ENCODE results near the gene EEIG1.
"Not testable (repeated sequence)": the region's sequence is repeated elsewhere in the genome, so short reads cannot be mapped to it uniquely, and the experiment has no call there.

The EEIG1 gene

DNA sequence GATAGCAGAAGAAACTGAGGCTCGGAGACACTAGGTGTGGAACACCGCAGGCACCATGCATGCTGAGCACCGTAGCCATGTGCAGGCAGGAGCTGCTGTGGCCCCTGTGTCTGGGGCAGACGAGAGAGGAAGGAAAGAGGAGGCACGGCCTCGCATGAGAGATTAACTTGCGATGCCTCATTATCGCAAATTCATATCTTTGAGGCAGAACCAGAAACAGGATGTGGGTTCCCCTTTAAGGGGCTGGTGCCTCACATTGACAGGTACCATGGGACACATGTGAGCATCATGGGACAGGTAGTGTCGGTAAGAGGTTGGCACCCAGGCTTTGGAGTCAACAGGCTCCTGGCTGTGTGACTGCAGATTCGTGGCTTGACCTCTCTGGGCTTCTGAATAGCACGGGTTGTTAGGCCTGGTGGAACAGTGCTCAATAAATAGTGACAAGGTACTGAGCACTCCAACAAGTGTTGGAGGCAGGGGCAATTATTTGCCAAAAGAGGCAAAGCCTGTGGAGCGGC lies 45.5 kb upstream of the EEIG1 start:
- H3K4me2 ChIP-seq (ENCODE audit: low read length) = peak overlapping the region; percentile 68
- no peaks in the 10 kb centered on the region for H3K27me3 ChIP-seq (ENCODE audit: low read depth, low read length)
- TF ChIP-seq, protein P1, sequence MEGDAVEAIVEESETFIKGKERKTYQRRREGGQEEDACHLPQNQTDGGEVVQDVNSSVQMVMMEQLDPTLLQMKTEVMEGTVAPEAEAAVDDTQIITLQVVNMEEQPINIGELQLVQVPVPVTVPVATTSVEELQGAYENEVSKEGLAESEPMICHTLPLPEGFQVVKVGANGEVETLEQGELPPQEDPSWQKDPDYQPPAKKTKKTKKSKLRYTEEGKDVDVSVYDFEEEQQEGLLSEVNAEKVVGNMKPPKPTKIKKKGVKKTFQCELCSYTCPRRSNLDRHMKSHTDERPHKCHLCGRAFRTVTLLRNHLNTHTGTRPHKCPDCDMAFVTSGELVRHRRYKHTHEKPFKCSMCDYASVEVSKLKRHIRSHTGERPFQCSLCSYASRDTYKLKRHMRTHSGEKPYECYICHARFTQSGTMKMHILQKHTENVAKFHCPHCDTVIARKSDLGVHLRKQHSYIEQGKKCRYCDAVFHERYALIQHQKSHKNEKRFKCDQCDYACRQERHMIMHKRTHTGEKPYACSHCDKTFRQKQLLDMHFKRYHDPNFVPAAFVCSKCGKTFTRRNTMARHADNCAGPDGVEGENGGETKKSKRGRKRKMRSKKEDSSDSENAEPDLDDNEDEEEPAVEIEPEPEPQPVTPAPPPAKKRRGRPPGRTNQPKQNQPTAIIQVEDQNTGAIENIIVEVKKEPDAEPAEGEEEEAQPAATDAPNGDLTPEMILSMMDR (IDR thresholded peaks at IDR 0.05; ENCODE audit: low read depth, low read length) = no peak
- TF ChIP-seq EZH2phosphoT487 (IDR thresholded peaks at IDR 0.05; ENCODE audit: low read depth) = no peak
- no peaks in the 10 kb centered on the region for H3K9me3 ChIP-seq (ENCODE audit: insufficient read depth, low read length)
- peak overlapping the region; percentile 19; the same call in 1 of the 2 replicates for H3K9ac ChIP-seq (ENCODE audit: low read length)
- H3K36me3 ChIP-seq (replicated peaks; ENCODE audit: low read depth, low read length) = no peaks in the 10 kb centered on the region
- peaks cover 38% of the 10 kb centered on the region for H3K4me1 ChIP-seq (ENCODE audit: low read length)
- peak overlapping the region; percentile 58; the same call in 1 of the 2 replicates for H2AFZ ChIP-seq (ENCODE audit: low read depth, low read length)
- H3K79me2 ChIP-seq (ENCODE audit: low read length) = no peaks in the 10 kb centered on the region
- H3K4me3 ChIP-seq (ENCODE audit: low read length) = peak overlapping the region; percentile 54
- H3K27ac ChIP-seq (ENCODE audit: low read length) = peak overlapping the region; percentile 27
- no peaks in the 10 kb centered on the region for H4K20me1 ChIP-seq (ENCODE audit: insufficient read depth, low read length)

DNA sequence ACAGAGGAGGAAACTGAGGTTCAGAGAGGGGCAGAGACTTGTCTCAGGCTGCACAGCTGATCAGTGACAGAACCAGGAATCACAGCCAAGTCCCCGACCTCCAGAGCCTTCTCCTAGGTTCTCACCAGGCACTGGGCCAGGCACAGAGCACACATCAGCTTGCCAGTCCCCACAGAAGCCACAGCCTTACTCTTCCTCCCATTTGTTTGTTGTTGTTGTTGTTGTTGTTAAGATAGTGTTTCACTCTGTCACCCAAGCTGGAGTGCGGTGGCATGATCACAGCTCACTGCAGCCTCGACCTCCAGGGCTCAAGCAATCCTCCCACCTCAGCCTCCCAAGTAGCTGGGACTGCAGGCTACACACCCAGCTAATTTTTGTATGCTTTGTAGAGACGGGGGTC lies 44.9 kb upstream of the EEIG1 start:
- Histone ChIP-seq H3K36me3 (replicated peaks; ENCODE audit: low read depth, low read length) (no peaks in the 10 kb centered on the region), H3K4me3 (ENCODE audit: low read length) (peak overlapping the region; percentile 54), H3K9ac (ENCODE audit: low read length) (peak overlapping the region; percentile 19; the same call in 1 of the 2 replicates), H3K27ac (ENCODE audit: low read length) (peak overlapping the region; percentile 27; the same call in 1 of the 2 replicates), H3K9me3 (ENCODE audit: insufficient read depth, low read length) (no peaks in the 10 kb centered on the region), H2AFZ (ENCODE audit: low read depth, low read length) (0 out of 2 replicates have a peak overlapping the region, but pooled peaks have one; percentile 58), H3K27me3 (ENCODE audit: low read depth, low read length) (no peaks in the 10 kb centered on the region), H3K4me1 (ENCODE audit: low read length) (peaks cover 35% of the 10 kb centered on the region), H3K79me2 (ENCODE audit: low read length) (no peaks in the 10 kb centered on the region), H4K20me1 (ENCODE audit: insufficient read depth, low read length) (no peaks in the 10 kb centered on the region), H3K4me2 (ENCODE audit: low read length) (peak overlapping the region; percentile 68)
- TF ChIP-seq, protein P1 (IDR thresholded peaks at IDR 0.05; ENCODE audit: low read depth, low read length) = no peak
- no peak for TF ChIP-seq EZH2phosphoT487 (IDR thresholded peaks at IDR 0.05; ENCODE audit: low read depth)

DNA sequence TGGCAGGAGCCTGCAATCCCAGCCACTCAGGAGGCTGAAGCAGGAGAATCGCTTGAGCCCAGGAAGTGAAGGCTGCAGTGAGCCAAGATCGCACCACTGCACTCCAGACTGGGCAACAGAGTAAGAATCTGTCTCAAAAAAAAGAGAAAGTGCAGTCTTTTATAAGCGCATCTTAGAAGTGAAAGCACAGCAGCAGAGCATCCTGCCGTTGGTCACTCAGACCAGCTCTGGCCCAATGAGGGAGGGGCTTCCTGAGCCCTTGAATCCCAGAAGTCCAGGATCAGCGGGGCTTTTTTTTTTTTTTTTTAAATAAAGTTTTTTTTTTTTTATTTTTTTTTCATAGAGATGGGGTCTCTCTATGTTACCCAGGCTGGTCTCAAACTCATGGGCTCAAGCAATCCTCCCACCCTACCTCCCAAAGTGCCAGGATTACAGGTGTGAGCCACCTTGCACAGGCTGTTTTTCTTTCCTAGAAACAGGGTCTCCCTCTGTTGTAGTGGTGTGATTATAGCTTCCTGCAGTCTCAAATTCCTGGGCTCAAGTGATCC lies 44.0 kb upstream of the EEIG1 start:
- TF ChIP-seq, protein P1 (IDR thresholded peaks at IDR 0.05; ENCODE audit: low read depth, low read length) = no peak
- no peak for TF ChIP-seq EZH2phosphoT487 (IDR thresholded peaks at IDR 0.05; ENCODE audit: low read depth)
- Histone ChIP-seq H3K36me3 (replicated peaks; ENCODE audit: low read depth, low read length) (no peaks in the 10 kb centered on the region), H4K20me1 (ENCODE audit: insufficient read depth, low read length) (no peaks in the 10 kb centered on the region), H3K79me2 (ENCODE audit: low read length) (no peaks in the 10 kb centered on the region), H2AFZ (ENCODE audit: low read depth, low read length) (no peak overlapping the region), H3K4me2 (ENCODE audit: low read length) (no peak overlapping the region), H3K4me1 (ENCODE audit: low read length) (peaks cover 34% of the 10 kb centered on the region), H3K9me3 (ENCODE audit: insufficient read depth, low read length) (no peaks in the 10 kb centered on the region), H3K4me3 (ENCODE audit: low read length) (no peak overlapping the region), H3K27ac (ENCODE audit: low read length) (no peak overlapping the region), H3K27me3 (ENCODE audit: low read depth, low read length) (no peaks in the 10 kb centered on the region), H3K9ac (ENCODE audit: low read length) (no peak overlapping the region)

DNA sequence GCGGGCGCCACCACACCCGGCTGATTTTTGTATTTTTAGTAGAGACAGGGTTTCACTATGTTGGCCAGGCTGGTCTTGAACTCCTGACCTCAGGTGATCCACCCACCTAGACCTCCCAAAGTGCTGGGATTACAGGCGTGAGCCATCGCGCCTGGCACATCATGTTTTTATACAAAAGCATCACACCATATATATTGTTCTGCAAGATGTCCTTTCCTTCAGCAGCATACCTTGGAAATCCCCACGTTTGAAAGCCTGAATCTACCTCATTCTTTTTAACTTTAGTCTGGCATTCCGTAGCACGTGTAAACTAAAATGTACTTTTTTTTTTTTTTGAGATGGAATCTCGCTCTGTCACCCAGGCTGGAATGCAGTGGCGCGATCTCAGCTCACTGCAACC lies 42.9 kb upstream of the EEIG1 start:
- not testable (repeated sequence) for H3K79me2 ChIP-seq (ENCODE audit: low read length); H3K27me3 ChIP-seq (ENCODE audit: low read depth, low read length); H3K36me3 ChIP-seq (replicated peaks; ENCODE audit: low read depth, low read length); H2AFZ ChIP-seq (ENCODE audit: low read depth, low read length); H3K4me2 ChIP-seq (ENCODE audit: low read length); H3K27ac ChIP-seq (ENCODE audit: low read length); H3K4me3 ChIP-seq (ENCODE audit: low read length); H4K20me1 ChIP-seq (ENCODE audit: insufficient read depth, low read length); H3K9me3 ChIP-seq (ENCODE audit: insufficient read depth, low read length); H3K9ac ChIP-seq (ENCODE audit: low read length)
- peaks cover 33% of the 10 kb centered on the region for H3K4me1 ChIP-seq (ENCODE audit: low read length)
